HG02623 (cell line): ENCODE measurements around the gene FAM210B.
"Not testable (repeated sequence)": the region's sequence is repeated elsewhere in the genome, so short reads cannot be mapped to it uniquely, and the experiment has no call there.

Source experiments
- ATAC-seq: cut with Tn5 transposase; IDR thresholded peaks from one replicate; pipeline ENCODE4 v1.9.1; 2021; ENCODE audit warnings: moderate library complexity; ENCODE audit not compliant: unreplicated experiment

The FAM210B gene

GRCh38 chr20:56358600-56359211 is at the start of gene FAM210B:
Gene FAM210B (plus strand): TSS chr20:56358974. CDS start chr20:56359006, 32 bp downstream.
- ATAC-seq: peak; percentile 98

- no peak for ATAC-seq
Observed at GRCh38 chr20:56316051-56316450, 42.7 kb upstream of the FAM210B start.

- ATAC-seq: no peak
Observed at GRCh38 chr20:56316483-56316882, 42.3 kb upstream of the FAM210B start.

- ATAC-seq: no peak
Observed at GRCh38 chr20:56322681-56323080, 36.1 kb upstream of the FAM210B start.

GRCh38 chr20:56323206-56323605 is 35.6 kb upstream of the FAM210B start:
- ATAC-seq: no peak

GRCh38 chr20:56323656-56324055 is 35.1 kb upstream of the FAM210B start:
- no peak for ATAC-seq

GRCh38 chr20:56324806-56325205 is 34.0 kb upstream of the FAM210B start:
- ATAC-seq: no peak

GRCh38 chr20:56328861-56329260 is 29.9 kb upstream of the FAM210B start:
- ATAC-seq: no peak

GRCh38 chr20:56336709-56337108 is 22.1 kb upstream of the FAM210B start:
- ATAC-seq: not testable (repeated sequence)

GRCh38 chr20:56342783-56343182 is 16.0 kb upstream of the FAM210B start:
- no peak for ATAC-seq

- no peak for ATAC-seq
Observed at GRCh38 chr20:56343861-56344381, 14.9 kb upstream of the FAM210B start.

- no peak for ATAC-seq
Observed at GRCh38 chr20:56345911-56346310, 12.9 kb upstream of the FAM210B start.

GRCh38 chr20:56347628-56348304 is 11.0 kb upstream of the FAM210B start:
- no peak for ATAC-seq

- ATAC-seq: no peak
Observed at GRCh38 chr20:56348305-56348693, 10.5 kb upstream of the FAM210B start.

GRCh38 chr20:56348746-56349145 is 10.0 kb upstream of the FAM210B start:
- no peak for ATAC-seq

GRCh38 chr20:56350842-56351241 is 7.9 kb upstream of the FAM210B start:
- no peak for ATAC-seq

GRCh38 chr20:56352345-56353055 is 6.3 kb upstream of the FAM210B start:
- ATAC-seq: no peak

GRCh38 chr20:56353356-56353755 is 5.4 kb upstream of the FAM210B start:
- ATAC-seq: no peak

- ATAC-seq: no peak
Observed at GRCh38 chr20:56358070-56358469, 704 bp upstream of the FAM210B start.

GRCh38 chr20:56359212-56360132 is 698 bp downstream of the FAM210B start:
- peak; percentile 20 for ATAC-seq
